Mammary epithelial cell (primary cell): ENCODE data around the gene NDUFV1.
"Not testable (repeated sequence)": the region's sequence is repeated elsewhere in the genome, so short reads cannot be mapped to it uniquely, and the experiment has no call there.

ENCODE experiments used
- EZH2 ChIP-seq: IDR thresholded peaks from 2 replicates; pipeline ENCODE4 v1.6.1; 2012; ENCODE audit warnings: low read length, inconsistent platforms, borderline replicate concordance
- TF ChIP-seq, protein P1 (sequence below), 2 donors: IDR thresholded peaks in 1 of 2; conservative IDR thresholded peaks in 1 of 2; 2 replicates each; pipeline ENCODE4 v1.5.1; 2011 to 2012; ENCODE audit warnings: inconsistent platforms in 2 of 2, low read length in 2 of 2, mild to moderate bottlenecking in 2 of 2, control low read depth in 1 of 2, low read depth in 1 of 2; ENCODE audit not compliant: insufficient read depth in 1 of 2; ENCODE audit errors: extremely low read depth in 1 of 2

DNA sequence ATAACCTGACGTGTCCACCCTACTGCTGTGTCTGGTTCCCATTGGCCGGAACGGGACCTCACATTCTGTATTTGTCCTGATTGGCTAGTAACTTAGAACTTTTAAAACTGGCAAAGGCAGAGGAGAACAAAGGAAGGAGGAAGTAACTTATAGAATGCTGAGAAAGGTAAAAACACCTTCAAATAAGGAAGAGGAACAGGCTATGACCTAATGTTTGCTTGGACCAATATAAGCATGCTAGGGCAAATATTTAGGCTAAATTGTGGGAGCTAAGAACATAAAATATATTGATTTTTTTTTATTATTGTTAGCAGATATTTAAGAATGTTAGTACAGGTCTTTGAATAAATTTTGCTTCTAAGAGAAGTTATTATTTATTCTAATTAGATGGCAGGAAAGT, 30.7 kb downstream of the NDUFV1 start:
- TF ChIP-seq, protein P1, sequence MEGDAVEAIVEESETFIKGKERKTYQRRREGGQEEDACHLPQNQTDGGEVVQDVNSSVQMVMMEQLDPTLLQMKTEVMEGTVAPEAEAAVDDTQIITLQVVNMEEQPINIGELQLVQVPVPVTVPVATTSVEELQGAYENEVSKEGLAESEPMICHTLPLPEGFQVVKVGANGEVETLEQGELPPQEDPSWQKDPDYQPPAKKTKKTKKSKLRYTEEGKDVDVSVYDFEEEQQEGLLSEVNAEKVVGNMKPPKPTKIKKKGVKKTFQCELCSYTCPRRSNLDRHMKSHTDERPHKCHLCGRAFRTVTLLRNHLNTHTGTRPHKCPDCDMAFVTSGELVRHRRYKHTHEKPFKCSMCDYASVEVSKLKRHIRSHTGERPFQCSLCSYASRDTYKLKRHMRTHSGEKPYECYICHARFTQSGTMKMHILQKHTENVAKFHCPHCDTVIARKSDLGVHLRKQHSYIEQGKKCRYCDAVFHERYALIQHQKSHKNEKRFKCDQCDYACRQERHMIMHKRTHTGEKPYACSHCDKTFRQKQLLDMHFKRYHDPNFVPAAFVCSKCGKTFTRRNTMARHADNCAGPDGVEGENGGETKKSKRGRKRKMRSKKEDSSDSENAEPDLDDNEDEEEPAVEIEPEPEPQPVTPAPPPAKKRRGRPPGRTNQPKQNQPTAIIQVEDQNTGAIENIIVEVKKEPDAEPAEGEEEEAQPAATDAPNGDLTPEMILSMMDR (conservative IDR thresholded peaks at IDR 0.05 in 1 of 2, IDR thresholded peaks at IDR 0.05 in 1 of 2; ENCODE audit: extremely low read depth in 1 of 2, insufficient read depth in 1 of 2, low read depth in 1 of 2, low read length in 2 of 2), result not testable (repeated sequence)
- not testable (repeated sequence) for TF ChIP-seq EZH2
